GM12892 (cell line): ENCODE data around the gene DDX56.

Source experiments
- POLR2A ChIP-seq: IDR thresholded peaks from 2 replicates; pipeline ENCODE4 v1.6.1; 2011; ENCODE audit warnings: low read depth, low read length, control low read depth
- TAF1 ChIP-seq: IDR thresholded peaks from 2 replicates; pipeline ENCODE4 v1.6.1; 2011; ENCODE audit warnings: low read depth, mild to moderate bottlenecking, control low read depth, low read length, borderline replicate concordance

DNA sequence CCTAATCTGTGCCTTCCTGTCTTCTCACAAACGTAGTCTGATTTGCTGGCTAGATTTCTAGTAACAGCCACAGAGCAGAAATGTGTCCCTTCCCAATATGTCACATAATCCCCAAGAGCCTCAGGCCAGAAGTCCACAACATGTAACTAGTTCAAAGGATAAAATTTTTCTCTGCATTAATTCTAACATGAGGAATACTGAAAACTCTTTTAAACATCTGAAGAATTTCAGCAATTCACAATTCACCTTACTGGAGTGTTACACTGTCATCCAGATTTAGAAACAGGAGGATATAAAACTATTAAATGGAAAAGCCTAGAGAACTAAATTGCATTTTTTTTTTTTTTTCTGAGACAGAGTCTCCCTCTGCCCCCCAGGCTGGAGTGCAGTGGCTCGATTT, 2.5 kb upstream of the DDX56 start:
- no peak for TF ChIP-seq TAF1
- no peak for TF ChIP-seq POLR2A
